ENCODE results near the gene LRRTM2.

LRRTM2 gene

DNA sequence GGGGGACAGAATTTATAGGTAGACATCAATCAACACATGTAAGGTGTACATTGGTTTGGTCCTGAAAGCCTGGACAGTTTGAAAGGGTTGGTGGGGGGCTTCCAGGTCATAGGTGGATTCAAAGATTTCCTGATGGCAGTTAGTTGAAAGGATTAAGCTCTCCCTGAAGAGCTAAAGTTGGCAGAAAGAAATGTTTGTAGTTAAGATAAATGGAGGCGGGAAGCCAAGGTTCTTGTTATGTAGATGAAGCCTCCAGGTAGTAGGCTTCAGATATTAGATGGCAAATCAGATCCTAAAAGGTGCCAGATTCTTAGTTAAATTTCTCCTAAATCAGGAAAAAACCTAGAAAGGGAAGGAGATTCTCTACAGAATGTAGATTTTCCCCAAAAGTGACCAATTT lies 9.0 kb upstream of the LRRTM2 start:
- no peak for DNase-seq (ENCODE audit: low read depth in 3 of 3)

GRCh38 chr5:138883211-138883610 lies 8.1 kb upstream of the LRRTM2 start:
- no peak for DNase-seq (ENCODE audit: low read depth in 3 of 3)

- DNase-seq (ENCODE audit: low read depth in 3 of 3) = no peak
These were observed 3.5 kb upstream of the LRRTM2 start for GRCh38 chr5:138878437-138879235.

GRCh38 chr5:138876811-138877210 lies 1.7 kb upstream of the LRRTM2 start:
- DNase-seq (ENCODE audit: low read depth in 3 of 3) = no peak

DNA sequence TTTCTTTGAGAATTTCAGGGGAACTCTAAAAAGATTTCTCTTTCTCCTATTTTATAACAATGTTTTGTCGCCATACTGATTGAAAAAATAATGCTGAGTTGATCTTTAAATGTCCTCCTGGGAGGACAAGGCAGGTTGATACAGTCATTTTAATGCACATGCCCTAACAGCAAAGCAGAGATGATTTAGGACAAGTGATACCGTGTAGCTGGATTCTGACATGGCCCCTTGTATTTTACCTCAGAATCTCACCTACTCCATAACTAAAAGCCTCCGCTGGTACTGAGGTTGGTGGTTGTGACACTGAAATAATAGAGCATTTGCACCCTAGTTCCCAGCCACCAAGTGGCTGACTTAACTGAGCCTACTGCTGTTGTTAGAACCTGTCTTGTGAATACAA lies 811 bp upstream of the LRRTM2 start:
- no peak for DNase-seq (ENCODE audit: low read depth in 3 of 3)

GRCh38 chr5:138875552-138875875 lies 379 bp upstream of the LRRTM2 start:
- no peak for DNase-seq (ENCODE audit: low read depth in 3 of 3)

DNA sequence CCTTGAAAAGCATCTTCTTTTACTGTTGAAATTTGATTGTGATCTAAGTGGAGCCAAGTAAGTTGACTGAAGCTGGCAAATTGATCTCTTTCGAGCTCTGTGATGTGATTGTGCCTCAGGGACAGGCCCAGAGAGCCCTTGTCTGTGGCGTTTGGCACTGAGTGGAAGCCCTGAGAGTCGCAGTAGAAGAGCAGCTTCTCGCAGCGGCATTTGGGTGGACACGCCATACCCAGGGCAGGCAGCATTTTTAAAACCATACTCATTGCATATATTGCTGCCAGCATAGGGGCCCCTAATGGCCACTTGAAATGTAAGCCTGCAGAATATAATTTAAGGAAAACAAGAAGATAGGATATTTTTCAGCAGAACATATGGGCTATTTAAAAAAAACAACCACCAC lies 894 bp downstream of the LRRTM2 start:
- no peak for DNase-seq (ENCODE audit: low read depth in 3 of 3)

DNA sequence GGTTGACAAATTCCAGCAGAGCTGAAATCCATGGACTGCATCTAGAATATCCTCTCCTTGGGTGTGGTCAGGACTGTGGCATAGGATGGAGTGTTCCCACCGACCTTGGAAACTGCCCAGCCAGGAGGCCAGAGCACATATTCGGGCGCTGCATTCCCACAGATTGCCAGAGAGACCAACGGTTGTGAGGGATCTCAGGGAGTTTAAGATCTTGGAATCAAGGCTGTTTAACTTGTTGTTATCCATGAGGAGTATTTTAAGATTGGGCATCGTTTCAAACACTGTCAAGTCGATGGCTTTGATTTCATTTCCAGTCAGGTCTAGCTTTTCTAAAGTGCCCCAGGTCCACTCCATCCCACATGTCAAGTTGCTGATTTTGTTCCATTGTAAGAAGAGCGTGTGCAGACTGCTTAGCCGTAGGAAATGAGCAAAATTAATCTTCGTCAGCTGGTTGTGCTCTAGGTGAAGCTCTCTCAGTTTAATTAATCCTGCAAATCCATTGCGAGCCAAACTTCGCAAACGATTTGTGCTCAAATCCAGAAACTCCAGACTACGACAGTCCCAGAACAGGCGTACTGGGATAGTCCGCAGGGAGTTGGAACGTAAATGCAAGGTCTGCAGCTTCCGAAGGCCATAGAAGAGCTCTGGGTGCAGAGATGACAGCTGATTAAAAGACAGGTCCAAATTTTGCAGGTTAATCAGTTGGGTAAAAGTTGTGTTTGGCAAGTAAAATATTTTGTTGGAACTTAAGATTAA lies 1.5 kb downstream of the LRRTM2 start:
- no peak for DNase-seq (ENCODE audit: low read depth in 3 of 3)

DNA sequence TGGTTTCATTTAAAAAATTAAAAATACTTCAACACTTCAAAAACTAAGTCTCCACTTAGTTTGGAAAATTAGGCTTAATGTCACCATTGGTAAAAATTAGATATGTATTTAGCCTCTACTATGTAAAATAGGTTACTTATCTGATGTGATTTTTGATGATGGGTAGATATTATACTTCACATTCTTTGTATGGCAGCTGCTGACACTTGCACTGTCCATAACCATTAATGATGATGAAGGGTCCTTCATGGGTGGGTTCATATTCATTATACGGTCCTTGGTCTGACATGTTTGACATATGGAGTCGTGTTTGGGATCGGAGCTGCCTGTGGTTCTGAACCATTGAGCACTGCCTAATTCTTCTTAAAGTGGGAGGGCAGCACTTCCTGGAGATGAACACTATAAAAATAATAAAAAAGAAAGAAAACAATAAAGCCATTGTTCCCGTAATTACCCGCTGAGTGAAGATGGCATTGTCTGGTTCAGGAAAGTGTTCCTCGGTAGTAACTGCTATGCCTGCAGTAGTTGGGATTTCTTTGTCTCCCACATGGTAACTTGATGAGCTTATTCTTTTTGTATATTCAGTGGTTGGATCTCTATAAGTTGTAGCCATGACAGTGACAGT lies 2.2 kb downstream of the LRRTM2 start:
- no peak for DNase-seq (ENCODE audit: low read depth in 3 of 3)

GRCh38 chr5:138870611-138871010 lies 4.5 kb downstream of the LRRTM2 start:
- DNase-seq (ENCODE audit: low read depth in 3 of 3) = no peak

GRCh38 chr5:138869763-138870500 lies 5.2 kb downstream of the LRRTM2 start:
- no peak for DNase-seq (ENCODE audit: low read depth in 3 of 3)

GRCh38 chr5:138869038-138869437 lies 6.1 kb downstream of the LRRTM2 start:
- DNase-seq (ENCODE audit: low read depth in 3 of 3) = no peak

- no peak for DNase-seq (ENCODE audit: low read depth in 3 of 3)
These were observed 8.1 kb downstream of the LRRTM2 start for GRCh38 chr5:138867011-138867410.

DNA sequence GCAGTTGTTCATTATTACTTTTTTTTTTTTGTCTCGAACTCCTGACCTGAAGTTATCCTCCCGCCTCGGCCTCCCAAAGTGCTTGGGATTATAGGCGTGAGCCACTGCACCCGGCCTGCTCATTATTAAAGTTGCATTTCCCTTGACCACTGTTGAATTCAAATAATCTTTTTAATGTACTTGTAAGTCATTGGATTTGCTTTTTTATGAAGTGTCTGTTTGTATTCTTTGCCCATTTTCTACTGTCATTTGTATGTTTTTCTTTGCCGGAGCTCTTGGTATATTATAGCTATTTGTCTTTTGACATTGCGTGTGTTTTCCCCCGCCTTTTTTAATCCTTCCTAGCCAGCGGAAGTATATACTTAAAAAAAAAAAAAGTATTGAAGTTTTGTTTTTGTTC lies 22.0 kb downstream of the LRRTM2 start:
- DNase-seq (ENCODE audit: low read depth in 3 of 3) = no peak

- DNase-seq (ENCODE audit: low read depth in 3 of 3) = no peak
These were observed 24.2 kb downstream of the LRRTM2 start for GRCh38 chr5:138850865-138851435.

DNA sequence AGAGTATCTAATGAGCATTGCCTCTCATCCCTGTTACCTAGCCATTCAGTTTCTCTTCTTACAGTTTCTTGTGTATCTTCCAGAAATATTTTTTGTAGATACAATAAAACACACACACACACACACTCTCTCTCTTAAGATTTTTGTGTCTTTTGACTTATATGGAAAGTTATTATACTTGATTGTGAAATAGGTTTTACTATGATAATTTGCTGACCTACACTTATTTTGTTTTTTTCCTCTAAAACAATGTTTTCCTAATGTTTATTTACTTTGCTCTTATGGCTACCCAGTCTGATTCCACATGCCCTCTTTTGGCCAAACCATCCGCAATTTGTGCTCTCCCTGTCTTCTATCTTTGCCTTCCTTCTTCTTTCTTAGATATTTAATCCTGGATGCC lies 25.3 kb downstream of the LRRTM2 start:
- DNase-seq (ENCODE audit: low read depth in 3 of 3) = no peak

DNA sequence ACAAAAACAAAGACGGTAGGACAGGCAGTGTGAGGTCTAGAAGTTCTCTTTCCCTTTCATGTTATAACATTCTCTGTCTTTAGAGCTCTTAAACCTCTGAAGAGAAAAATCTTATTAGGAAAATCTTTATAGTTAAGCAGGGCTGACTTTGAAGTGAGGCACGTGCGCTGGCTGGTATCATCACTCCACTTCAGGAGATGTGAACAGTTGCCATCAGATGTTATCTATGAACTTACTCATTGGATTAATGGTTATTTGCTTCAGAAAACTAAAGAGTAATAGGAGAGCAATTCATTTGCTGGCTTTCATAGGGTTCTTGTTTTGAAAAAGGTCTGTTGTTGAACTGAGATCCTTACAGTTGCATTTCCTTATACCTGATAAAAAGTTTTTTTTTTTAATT lies 25.7 kb downstream of the LRRTM2 start:
- no peak for DNase-seq (ENCODE audit: low read depth in 3 of 3)

DNA sequence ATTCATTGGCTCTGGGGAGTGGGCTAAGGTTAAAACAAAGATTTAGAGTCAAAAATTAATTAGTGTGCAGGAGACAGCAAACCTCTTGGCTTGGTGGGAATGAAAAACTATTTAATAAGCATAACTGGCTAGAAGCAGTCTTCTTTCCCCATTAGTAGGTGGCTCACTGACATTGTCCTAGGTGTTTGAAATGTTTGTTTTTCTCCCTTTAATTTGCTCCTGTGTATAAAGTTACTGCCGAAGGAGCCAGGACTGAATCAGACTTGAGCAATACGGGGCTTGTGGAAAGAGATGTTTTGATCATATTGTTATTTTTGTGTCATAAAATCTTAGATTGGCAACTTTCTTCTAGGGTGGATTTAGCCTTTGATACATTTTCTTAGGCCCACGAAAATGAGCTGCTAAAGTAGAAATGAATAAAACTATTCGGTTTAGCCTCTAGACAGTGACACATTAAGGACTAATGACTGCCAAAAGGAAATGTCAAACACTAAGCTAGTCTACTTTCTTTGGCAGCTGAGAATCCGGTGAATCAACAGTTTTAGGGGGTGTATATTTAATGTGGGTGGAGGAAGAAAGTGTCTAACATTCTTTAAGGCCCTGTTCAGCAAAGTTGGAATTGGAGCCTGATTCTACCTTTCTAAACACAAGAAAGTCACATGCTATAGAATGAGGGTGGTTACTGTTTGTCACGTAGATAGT lies 30.2 kb downstream of the LRRTM2 start:
- DNase-seq (ENCODE audit: low read depth in 3 of 3) = no peak

DNA sequence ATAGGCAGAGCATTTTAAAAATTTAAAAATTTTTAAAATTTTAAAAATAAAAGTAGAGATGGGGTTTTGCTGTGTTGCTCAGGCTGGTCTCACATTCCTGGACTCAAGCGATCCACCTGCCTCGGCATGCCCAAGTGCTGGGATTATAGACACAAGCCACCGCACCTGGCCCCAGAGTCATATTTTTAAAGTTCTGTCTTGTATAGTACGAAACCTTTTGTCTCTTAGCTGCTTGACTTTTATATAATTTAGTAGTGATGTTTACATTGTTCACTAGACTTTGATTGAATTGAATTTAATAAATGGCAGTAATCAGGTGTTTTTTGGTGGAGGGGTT lies 31.0 kb downstream of the LRRTM2 start:
- no peak for DNase-seq (ENCODE audit: low read depth in 3 of 3)

DNA sequence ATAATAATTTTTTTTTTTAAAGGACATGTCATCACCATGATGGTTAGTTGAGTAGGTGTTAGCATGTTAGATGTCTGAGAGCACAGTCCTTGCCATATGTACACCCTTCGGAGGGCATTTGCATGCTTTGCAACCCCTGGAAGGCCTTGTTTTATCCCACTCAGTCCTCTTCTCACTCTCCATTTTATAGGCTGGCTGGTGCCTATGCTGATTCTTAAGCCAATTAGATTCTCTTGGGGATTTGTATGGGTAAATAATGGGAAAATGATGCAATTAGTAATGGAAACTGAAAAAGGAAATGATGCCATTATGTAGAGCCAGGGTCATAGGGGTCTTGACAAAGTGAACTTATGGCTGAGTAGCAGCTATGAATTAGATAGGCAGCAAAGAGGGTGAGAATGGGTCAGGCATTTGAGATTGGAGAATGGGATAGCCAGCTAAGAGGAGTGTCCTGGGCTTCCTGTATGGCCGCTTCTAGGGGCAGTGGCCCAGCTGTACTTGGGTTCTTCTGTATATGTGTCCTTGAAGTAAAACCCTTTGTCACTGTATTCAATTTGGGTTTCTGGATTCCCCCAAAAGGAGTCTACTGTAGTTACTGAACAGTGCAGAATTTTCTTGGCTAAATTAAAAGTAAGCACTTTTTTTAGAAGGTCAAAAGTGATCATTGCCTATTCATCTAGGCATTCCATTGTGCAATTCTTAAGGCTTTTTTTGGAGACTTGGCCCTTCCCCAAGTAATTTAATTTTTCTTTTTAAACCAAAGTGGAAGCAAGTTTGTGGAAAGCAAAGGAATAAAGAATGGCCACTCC lies 31.6 kb downstream of the LRRTM2 start:
- DNase-seq (ENCODE audit: low read depth in 3 of 3) = no peak

GRCh38 chr5:138841531-138841930 lies 33.6 kb downstream of the LRRTM2 start:
- no peak for DNase-seq (ENCODE audit: low read depth in 3 of 3)
